Esophagus muscularis mucosa (tissue), 4 donors: ENCODE measurements around the gene CCDC92.

Experiments used
- EP300 ChIP-seq: sonication (generic); formaldehyde crosslinking; IDR thresholded peaks from one replicate; pipeline ENCODE4 v1.6.1; 2017; ENCODE audit warnings: antibody characterized with exemption
- POLR2A ChIP-seq: fragments of 450-650 bp; IDR thresholded peaks from one replicate; pipeline ENCODE4 v1.6.1; 2017; ENCODE audit warnings: antibody characterized with exemption, moderate library complexity, mild to moderate bottlenecking, low read depth
- POLR2AphosphoS5 ChIP-seq, 2 donors: sonication (generic); formaldehyde crosslinking; IDR thresholded peaks; one replicate each; pipeline ENCODE4 v1.6.1; 2017; ENCODE audit warnings: antibody characterized with exemption in 2 of 2
- TF ChIP-seq, protein P1 (sequence below), 3 experiments: fragments of 200-600 bp in 2 of 3; fragments of 450-650 bp in 1 of 3; sonication (generic) in 2 of 3; IDR thresholded peaks; one replicate each; pipeline ENCODE4 v1.5.1; 2017 to 2019; ENCODE audit warnings: antibody characterized with exemption in 3 of 3, mild to moderate bottlenecking in 2 of 3, moderate library complexity in 1 of 3

- TF ChIP-seq, protein P1, sequence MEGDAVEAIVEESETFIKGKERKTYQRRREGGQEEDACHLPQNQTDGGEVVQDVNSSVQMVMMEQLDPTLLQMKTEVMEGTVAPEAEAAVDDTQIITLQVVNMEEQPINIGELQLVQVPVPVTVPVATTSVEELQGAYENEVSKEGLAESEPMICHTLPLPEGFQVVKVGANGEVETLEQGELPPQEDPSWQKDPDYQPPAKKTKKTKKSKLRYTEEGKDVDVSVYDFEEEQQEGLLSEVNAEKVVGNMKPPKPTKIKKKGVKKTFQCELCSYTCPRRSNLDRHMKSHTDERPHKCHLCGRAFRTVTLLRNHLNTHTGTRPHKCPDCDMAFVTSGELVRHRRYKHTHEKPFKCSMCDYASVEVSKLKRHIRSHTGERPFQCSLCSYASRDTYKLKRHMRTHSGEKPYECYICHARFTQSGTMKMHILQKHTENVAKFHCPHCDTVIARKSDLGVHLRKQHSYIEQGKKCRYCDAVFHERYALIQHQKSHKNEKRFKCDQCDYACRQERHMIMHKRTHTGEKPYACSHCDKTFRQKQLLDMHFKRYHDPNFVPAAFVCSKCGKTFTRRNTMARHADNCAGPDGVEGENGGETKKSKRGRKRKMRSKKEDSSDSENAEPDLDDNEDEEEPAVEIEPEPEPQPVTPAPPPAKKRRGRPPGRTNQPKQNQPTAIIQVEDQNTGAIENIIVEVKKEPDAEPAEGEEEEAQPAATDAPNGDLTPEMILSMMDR (IDR thresholded peaks at IDR 0.05) = no peak
- TF ChIP-seq EP300 = no peak
- no peak for TF ChIP-seq POLR2A
- no peak for TF ChIP-seq POLR2AphosphoS5 (IDR thresholded peaks at IDR 0.05)
These were observed 12.4 kb downstream of the CCDC92 start for GRCh38 chr12:123960029-123960735.
